OCI-LY3 (cell line): ENCODE measurements around the gene PYM1.

Experiments used
- EZH2phosphoT487 ChIP-seq: fragments of 200-600 bp; shearing (Covaris generic); IDR thresholded peaks from 2 replicates; pipeline ENCODE4 v1.6.1; 2018; ENCODE audit warnings: antibody characterized with exemption, mixed run types, low read depth
- TF ChIP-seq, protein P1 (sequence below): fragments of 200-600, 300-600 bp; sonication (generic); IDR thresholded peaks from 2 replicates; pipeline ENCODE4 v1.5.1; 2014; ENCODE audit warnings: antibody characterized with exemption, low read length, low read depth

DNA sequence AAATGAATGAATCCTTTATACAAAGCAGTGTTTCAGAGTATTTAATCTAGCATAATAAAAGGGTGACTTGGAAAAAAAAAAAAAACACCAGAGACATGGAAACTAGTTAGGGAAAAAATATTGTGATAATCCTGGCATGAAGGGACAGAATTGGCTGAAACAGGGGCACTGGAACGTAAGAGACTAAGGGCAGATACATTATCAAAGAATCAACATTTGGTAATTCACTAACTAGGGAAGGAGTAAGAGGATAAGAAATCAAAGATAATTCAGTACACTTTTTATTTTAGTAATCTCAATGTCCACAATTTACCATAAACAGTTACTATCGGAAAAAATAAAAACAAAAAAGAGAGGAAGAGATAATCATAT is 18.2 kb downstream of the PYM1 start:
- TF ChIP-seq, protein P1, sequence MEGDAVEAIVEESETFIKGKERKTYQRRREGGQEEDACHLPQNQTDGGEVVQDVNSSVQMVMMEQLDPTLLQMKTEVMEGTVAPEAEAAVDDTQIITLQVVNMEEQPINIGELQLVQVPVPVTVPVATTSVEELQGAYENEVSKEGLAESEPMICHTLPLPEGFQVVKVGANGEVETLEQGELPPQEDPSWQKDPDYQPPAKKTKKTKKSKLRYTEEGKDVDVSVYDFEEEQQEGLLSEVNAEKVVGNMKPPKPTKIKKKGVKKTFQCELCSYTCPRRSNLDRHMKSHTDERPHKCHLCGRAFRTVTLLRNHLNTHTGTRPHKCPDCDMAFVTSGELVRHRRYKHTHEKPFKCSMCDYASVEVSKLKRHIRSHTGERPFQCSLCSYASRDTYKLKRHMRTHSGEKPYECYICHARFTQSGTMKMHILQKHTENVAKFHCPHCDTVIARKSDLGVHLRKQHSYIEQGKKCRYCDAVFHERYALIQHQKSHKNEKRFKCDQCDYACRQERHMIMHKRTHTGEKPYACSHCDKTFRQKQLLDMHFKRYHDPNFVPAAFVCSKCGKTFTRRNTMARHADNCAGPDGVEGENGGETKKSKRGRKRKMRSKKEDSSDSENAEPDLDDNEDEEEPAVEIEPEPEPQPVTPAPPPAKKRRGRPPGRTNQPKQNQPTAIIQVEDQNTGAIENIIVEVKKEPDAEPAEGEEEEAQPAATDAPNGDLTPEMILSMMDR: no peak
- TF ChIP-seq EZH2phosphoT487: no peak
